HG03378 (cell line): ENCODE measurements around the gene CYBRD1.
A peak's percentile ranks its signal among the peaks of the same experiment; 100 is the strongest.

Experiments used
- ATAC-seq: cut with Tn5 transposase; IDR thresholded peaks from one replicate; pipeline ENCODE4 v1.9.1; 2021; ENCODE audit warnings: mild to moderate bottlenecking, moderate library complexity; ENCODE audit not compliant: unreplicated experiment

The CYBRD1 gene

GRCh38 chr2:171598713-171599319 is 76.5 kb downstream of the CYBRD1 start:
- ATAC-seq: peak; percentile 88

- no peak for ATAC-seq
Observed at GRCh38 chr2:171600126-171600525, 77.9 kb downstream of the CYBRD1 start.

GRCh38 chr2:171602352-171602751 is 80.1 kb downstream of the CYBRD1 start:
- no peak for ATAC-seq
